Activated CD8-positive, alpha-beta T cell treated with anti-CD3 and anti-CD28 coated beads for 36 hours (primary cell): ENCODE data around the gene PPP2R5D. TPM values are rescaled to one million over a fixed set of nuclear protein-coding genes. Genes with fewer than 3 reads are reported as not detected.
"Not testable (repeated sequence)": the region's sequence is repeated elsewhere in the genome, so short reads cannot be mapped to it uniquely, and the experiment has no call there.

Experiments used
- ATAC-seq: fragments of 200-7000 bp; cut with Tn5 transposase; one replicate; pipeline ENCODE4 v1.10.0; 2021; ENCODE audit warnings: mild to moderate bottlenecking, moderate library complexity
- CTCF ChIA-PET: fragments of 350-600 bp; sonication (Branson Sonifier 250); formaldehyde crosslinking; loops from one replicate; lab custom pipeline; 2021; ENCODE audit warnings: antibody characterized with exemption; lab: Charles Lee
- POLR2A ChIA-PET: fragments of 350-600 bp; sonication (Branson Sonifier 250); formaldehyde crosslinking; loops from one replicate; lab custom pipeline; 2021; ENCODE audit warnings: antibody characterized with exemption; lab: Charles Lee
- DNase-seq: peaks from one replicate; pipeline ENCODE4 v3.0.0-alpha.2; 2020
- H3K27ac Mint-ChIP-seq: one replicate; pipeline ENCODE4 v1.8.0; 2021; ENCODE audit warnings: mild to moderate bottlenecking, mixed read lengths
- H3K27me3 Mint-ChIP-seq: one replicate; pipeline ENCODE4 v1.8.0; 2021; ENCODE audit warnings: mixed read lengths
- H3K36me3 Mint-ChIP-seq: one replicate; pipeline ENCODE4 v1.8.0; 2021; ENCODE audit warnings: low read depth, mixed read lengths
- H3K4me1 Mint-ChIP-seq: one replicate; pipeline ENCODE4 v1.8.0; 2021; ENCODE audit warnings: low read depth, mixed read lengths
- H3K4me3 Mint-ChIP-seq: one replicate; pipeline ENCODE4 v1.8.0; 2021; ENCODE audit warnings: mild to moderate bottlenecking, moderate library complexity, mixed read lengths
- H3K9me3 Mint-ChIP-seq: one replicate; pipeline ENCODE4 v1.8.0; 2021; ENCODE audit warnings: mixed read lengths
- CTCF ChIP-seq: fragments of 200-600 bp; IDR thresholded peaks from one replicate; pipeline ENCODE4 v1.8.0; 2022; ENCODE audit warnings: antibody characterized with exemption, mild to moderate bottlenecking
- intact Hi-C: fragments of 100-400 bp; cut with micrococcal nuclease; formaldehyde crosslinking; loops from one replicate; pipeline ENCODE4 v1.10.0; 2022
- total RNA-seq, 2 experiments: library from RNA; stranded (reverse); gene quantifications; one replicate each; pipeline ENCODE4 v1.2.3, GENCODE V29; 2021

PPP2R5D gene
- total RNA-seq, 2 experiments from 2014 or later: 41.6 to 47.5 TPM

- no peak for TF ChIP-seq CTCF
- CTCF ChIA-PET: no interaction called here
- no peaks in the 10 kb centered on the region for H3K27me3 Mint-ChIP-seq
- no peak overlapping the region for H3K4me3 Mint-ChIP-seq
- DNase-seq: no peak
- POLR2A ChIA-PET: no interaction called here
- no peak overlapping the region for H3K27ac Mint-ChIP-seq
- no peak for ATAC-seq
- H3K9me3 Mint-ChIP-seq: no peaks in the 10 kb centered on the region
- intact Hi-C loops: no loop called here
- H3K4me1 Mint-ChIP-seq: peaks cover 4% of the 10 kb centered on the region
- H3K36me3 Mint-ChIP-seq: peaks cover 22% of the 10 kb centered on the region
These were observed 52.8 kb downstream of the PPP2R5D start for GRCh38 chr6:43037197-43037596.

- H3K27ac Mint-ChIP-seq: no peak overlapping the region
- CTCF ChIA-PET: no interaction called here
- no peak overlapping the region for H3K4me3 Mint-ChIP-seq
- peaks cover 22% of the 10 kb centered on the region for H3K36me3 Mint-ChIP-seq
- POLR2A ChIA-PET: interaction anchor here (0.6 kb wide), 1 partner anchor 776 kb away, joined by 3 read pairs; no protein-coding TSS in a partner anchor
- no peak for DNase-seq
- H3K27me3 Mint-ChIP-seq: no peaks in the 10 kb centered on the region
- peaks cover 4% of the 10 kb centered on the region for H3K4me1 Mint-ChIP-seq
- intact Hi-C loops: no loop called here
- no peaks in the 10 kb centered on the region for H3K9me3 Mint-ChIP-seq
- TF ChIP-seq CTCF: no peak
- ATAC-seq: no peak
These were observed 53.3 kb downstream of the PPP2R5D start for GRCh38 chr6:43037706-43038105.

GRCh38 chr6:43038727-43039126 is 54.4 kb downstream of the PPP2R5D start:
- Mint-ChIP-seq H3K9me3 (no peaks in the 10 kb centered on the region), H3K4me3 (no peak overlapping the region), H3K36me3 (peaks cover 19% of the 10 kb centered on the region), H3K27me3 (no peaks in the 10 kb centered on the region), H3K27ac (no peak overlapping the region), H3K4me1 (no peaks in the 10 kb centered on the region)
- no peak for ATAC-seq
- POLR2A ChIA-PET: interaction anchor here (0.9 to 1.1 kb wide), 2 partner anchors 59 to 73 kb away, joined by 3 read pairs; no protein-coding TSS in a partner anchor
- CTCF ChIA-PET: interaction anchor here (1.1 to 1.6 kb wide), 2 partner anchors 9 to 105 kb away, joined by 3 to 6 read pairs; no protein-coding TSS in a partner anchor
- no peak for TF ChIP-seq CTCF
- DNase-seq: no peak
- intact Hi-C loops: no loop called here

- Mint-ChIP-seq H3K4me3 (no peak overlapping the region), H3K27ac (no peak overlapping the region), H3K4me1 (no peaks in the 10 kb centered on the region), H3K9me3 (no peaks in the 10 kb centered on the region), H3K36me3 (peaks cover 14% of the 10 kb centered on the region), H3K27me3 (no peaks in the 10 kb centered on the region)
- intact Hi-C loops: no loop called here
- TF ChIP-seq CTCF: no peak
- DNase-seq (no peak), ATAC-seq (no peak)
- ChIA-PET CTCF (interaction anchor here (1.6 kb wide), 1 partner anchor 103 kb away, joined by 6 read pairs; no protein-coding TSS in a partner anchor), POLR2A (interaction anchor here (0.6 to 1.5 kb wide), 2 partner anchors 14 to 37 kb away, joined by 3 to 6 read pairs; partner anchors contain the start of gene CUL7)
These were observed 56.3 kb downstream of the PPP2R5D start for GRCh38 chr6:43040542-43041257.

GRCh38 chr6:43041475-43041874 is 57.1 kb downstream of the PPP2R5D start:
- H3K4me1 Mint-ChIP-seq, H3K27me3 Mint-ChIP-seq, intact Hi-C loops, H3K27ac Mint-ChIP-seq, H3K9me3 Mint-ChIP-seq, ATAC-seq, CTCF ChIA-PET, H3K4me3 Mint-ChIP-seq, DNase-seq: not testable (repeated sequence)
- POLR2A ChIA-PET: interaction anchor here (1.5 kb wide), 2 partner anchors 10 to 13 kb away, joined by 5 to 6 read pairs; partner anchors contain the start of gene CUL7
- peaks cover 17% of the 10 kb centered on the region for H3K36me3 Mint-ChIP-seq
